ENCODE data around the gene EFCAB12.

The EFCAB12 gene

GRCh38 chr3:129442947-129443346, 14.5 kb upstream of the EFCAB12 start:
- DNase-seq (ENCODE audit: low spot score): no peak

DNA sequence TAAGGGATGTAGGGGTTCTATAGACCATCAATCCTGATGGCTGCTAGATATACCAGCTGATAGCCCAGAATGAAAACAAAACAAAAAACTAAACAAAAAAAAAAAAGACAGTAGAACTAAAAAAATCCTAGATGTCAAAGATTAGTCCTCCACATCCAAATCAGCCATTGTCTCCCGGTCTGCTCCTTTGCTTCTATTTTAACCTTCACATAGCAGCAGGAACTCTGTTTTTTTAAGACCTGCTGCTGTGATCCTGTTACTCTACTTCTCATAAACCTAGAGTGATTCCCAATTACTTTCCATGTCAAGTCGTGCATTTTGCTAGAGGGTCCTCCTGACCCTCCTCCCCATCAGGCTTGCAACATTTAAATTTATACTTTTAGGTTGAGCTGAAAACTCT, 14.1 kb upstream of the EFCAB12 start:
- DNase-seq (ENCODE audit: low spot score): no peak

DNA sequence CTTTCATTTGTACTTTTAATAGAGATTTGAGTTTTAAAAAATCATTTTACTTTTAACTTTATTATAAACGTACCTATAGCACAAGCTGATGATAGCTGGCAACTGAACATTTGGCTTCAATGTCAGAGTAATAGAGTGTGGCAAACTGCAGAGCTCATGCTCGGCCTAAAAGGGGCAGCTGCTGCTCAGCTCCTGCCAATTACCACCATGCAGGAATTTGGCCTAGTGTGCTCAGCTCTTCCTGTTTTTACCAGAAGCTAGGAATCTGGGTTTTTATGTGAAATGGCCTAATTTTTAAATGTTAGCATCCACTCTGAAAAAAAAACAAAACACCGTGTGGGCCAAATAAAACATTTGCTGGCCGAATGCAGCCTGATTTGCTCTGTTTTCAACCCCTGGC, 13.3 kb upstream of the EFCAB12 start:
- peak; percentile 71 for DNase-seq (ENCODE audit: low spot score)

DNA sequence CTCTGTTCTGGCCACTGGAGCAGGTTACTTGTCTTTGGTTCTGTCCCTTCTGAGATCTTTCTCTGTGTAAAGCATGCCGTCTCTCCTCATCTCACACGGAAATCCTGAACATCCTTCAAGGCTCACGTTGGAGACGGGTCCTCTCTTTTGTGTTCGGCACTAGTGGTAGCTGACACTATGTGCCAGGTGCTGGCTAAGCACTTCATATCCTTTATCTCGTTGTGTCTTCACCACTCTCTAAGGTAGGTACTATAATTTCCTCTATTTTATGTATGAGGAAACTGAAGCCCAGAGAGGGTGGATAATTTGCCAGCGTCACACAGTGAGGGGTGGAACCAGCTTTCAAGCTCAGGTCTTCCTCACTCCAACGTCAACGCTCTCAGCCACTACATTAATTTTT, 12.8 kb upstream of the EFCAB12 start:
- no peak for DNase-seq (ENCODE audit: low spot score)

DNA sequence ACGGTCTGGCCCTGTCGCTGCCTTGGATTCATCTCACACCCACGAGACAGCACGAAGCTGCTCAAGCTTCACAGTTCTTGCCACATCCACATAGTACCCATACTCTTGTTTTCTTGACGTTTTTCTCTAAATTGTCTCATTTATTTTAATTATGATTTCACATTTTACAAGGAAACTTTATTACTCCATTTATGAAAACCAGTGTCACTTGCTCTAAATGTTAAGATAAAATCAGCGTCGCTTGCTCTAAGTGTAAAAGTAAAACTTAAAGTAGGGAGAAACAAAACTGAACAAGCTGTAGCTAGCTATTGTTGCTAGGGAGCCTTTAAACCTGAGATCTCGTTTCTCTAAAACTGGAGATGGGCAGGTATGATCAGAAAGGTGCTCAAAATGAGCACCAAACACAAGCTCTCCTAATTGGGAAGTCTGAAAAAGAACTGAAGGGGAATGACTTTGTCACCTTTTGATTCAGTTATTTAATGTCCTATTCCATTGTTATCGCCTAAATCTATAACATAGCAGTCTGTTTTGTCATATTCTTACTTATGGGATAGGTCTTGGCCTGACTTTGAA, 12.3 kb upstream of the EFCAB12 start:
- DNase-seq (ENCODE audit: low spot score): no peak

DNA sequence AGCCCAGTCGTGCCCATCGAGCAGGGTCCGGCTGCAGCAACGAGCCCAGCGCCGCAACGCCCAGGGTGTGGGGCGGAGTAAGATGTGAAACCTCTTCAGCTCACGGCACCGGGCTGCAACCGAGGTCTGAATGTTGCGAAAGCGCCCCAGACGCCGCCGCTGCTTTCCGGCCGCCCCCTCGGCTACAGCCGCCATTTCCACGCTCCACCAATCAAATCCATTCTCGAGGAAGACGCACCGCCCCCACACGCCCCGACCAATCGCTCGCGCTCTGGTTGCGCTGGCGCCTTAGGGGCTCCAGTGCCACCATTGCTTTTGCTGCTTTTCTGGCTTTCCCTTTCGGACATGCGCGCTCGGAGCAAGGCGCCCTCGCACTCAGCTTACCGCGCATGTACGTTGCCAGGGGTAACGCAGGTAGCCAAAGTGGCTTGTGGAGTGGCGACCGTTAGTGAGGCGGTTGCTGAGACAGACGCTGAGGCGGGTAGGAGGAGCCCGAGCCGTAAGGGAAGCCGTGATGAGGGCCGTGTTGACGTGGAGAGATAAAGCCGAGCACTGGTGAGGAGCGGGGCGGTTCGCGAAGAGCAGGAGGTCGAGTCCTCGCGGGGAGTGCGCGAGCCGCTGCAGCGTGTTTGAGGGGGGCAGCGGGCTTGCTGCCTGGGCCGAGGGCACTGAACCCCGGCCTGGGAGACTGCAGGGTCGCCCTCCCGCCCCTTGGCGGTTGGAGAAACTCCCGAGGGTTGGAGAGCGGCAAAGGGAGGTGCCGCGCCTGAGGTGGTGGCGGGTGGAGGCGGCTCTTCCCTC, 11.6 kb upstream of the EFCAB12 start, which contains the start of the genes IFT122 and MBD4:
TSS of gene IFT122 (plus strand) at position 408 of the 801 bp plus-strand sequence. CDS start at position 515, 107 bp downstream.
TSS of gene MBD4 (minus strand) at position 132 of the 801 bp plus-strand sequence. CDS start at position 17, 115 bp downstream.
- peak; percentile 99 for DNase-seq (ENCODE audit: low spot score)

- peak; percentile 38 for DNase-seq (ENCODE audit: low spot score)
Observed at GRCh38 chr3:129439226-129439816, 10.9 kb upstream of the EFCAB12 start.

DNA sequence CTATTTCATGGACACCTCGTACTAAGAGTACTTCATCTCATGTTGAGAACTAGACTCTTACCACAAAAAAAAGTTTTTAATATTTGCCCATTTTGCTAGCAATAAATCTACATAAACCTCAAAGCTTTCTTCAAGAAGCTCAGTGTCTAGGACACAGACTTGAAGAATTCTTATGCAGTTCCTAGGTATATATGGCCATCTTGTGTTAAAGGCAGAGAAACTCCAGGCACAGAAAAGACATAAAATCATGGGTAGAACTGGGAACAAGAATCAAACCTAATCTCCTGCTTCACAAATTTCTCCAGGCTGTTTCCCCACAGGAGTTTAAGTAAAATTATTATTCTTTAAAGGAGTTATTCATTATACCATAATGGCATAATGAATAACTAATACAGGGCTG, 6.9 kb upstream of the EFCAB12 start:
- DNase-seq (ENCODE audit: low spot score): no peak

- no peak for DNase-seq (ENCODE audit: low spot score)
Observed at GRCh38 chr3:129434140-129434539, 5.7 kb upstream of the EFCAB12 start.

GRCh38 chr3:129433565-129433964, 5.1 kb upstream of the EFCAB12 start:
- DNase-seq (ENCODE audit: low spot score): no peak

- DNase-seq (ENCODE audit: low spot score): no peak
Observed at GRCh38 chr3:129432671-129433070, 4.2 kb upstream of the EFCAB12 start.

GRCh38 chr3:129432036-129432435, 3.6 kb upstream of the EFCAB12 start:
- DNase-seq (ENCODE audit: low spot score): no peak

GRCh38 chr3:129429602-129430001, 1.2 kb upstream of the EFCAB12 start:
- no peak for DNase-seq (ENCODE audit: low spot score)

- DNase-seq (ENCODE audit: low spot score): no peak
Observed at GRCh38 chr3:129429080-129429451, 630 bp upstream of the EFCAB12 start.

GRCh38 chr3:129428007-129428375, 445 bp downstream of the EFCAB12 start:
- DNase-seq (ENCODE audit: low spot score): no peak

DNA sequence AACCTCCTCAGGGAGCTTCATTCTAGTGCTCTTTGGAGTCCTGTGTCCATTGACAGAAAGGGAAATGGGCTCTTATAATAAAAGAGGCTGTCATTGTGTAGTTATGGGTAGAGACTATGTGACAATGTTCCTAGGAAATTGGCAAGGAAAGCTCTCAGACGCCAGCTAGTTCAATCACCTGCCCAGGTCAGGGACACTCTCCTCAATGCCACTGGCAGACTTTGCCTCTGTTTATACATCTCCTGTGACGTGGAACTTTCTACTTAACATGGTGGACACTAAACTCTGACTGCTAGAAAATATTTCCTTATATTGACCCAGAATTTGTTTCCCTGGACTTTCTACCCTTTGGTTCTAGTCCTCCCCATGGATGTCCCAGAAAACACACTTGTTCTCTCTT, 2.8 kb downstream of the EFCAB12 start:
- DNase-seq (ENCODE audit: low spot score): no peak

- no peak for DNase-seq (ENCODE audit: low spot score)
Observed at GRCh38 chr3:129425213-129425612, 3.2 kb downstream of the EFCAB12 start.

GRCh38 chr3:129424185-129424841, 4.1 kb downstream of the EFCAB12 start:
- DNase-seq (ENCODE audit: low spot score): no peak

- DNase-seq (ENCODE audit: low spot score): no peak
Observed at GRCh38 chr3:129422897-129423296, 5.5 kb downstream of the EFCAB12 start.

DNA sequence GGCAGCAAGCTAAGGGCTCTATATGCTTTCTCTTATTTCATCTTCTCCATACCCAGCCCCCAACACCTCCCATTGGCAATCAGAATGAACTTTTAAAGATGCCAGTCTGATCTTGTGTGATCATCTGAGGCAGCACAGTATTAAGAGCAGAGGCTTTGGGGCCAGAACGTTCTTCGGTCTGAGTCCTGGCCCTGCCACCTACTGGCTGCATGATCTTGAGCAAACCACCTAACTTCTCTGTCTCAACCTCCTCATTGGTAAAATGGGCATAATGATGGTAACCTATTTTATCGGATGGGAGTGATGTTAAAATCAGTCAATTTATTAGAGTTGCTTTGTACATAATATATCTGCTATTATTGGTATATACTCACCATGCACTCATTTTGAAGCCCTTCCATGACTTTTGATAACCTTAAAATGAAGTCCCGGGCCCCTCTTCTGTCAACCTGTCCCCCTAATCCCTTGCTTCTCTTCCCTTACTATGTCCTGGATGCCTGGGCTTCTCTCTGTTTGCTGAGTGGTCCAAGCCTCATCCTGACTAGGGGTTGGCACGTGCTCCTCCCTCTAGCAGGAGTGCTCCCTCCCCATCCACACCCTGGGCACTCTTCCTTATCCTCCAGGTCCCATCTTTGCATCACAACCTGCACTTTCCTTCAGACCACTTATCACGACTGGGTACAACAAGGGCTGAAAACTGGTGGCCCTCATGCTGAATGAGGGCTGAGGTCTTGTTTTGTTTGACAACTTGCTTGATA, 6.3 kb downstream of the EFCAB12 start:
- no peak for DNase-seq (ENCODE audit: low spot score)

DNA sequence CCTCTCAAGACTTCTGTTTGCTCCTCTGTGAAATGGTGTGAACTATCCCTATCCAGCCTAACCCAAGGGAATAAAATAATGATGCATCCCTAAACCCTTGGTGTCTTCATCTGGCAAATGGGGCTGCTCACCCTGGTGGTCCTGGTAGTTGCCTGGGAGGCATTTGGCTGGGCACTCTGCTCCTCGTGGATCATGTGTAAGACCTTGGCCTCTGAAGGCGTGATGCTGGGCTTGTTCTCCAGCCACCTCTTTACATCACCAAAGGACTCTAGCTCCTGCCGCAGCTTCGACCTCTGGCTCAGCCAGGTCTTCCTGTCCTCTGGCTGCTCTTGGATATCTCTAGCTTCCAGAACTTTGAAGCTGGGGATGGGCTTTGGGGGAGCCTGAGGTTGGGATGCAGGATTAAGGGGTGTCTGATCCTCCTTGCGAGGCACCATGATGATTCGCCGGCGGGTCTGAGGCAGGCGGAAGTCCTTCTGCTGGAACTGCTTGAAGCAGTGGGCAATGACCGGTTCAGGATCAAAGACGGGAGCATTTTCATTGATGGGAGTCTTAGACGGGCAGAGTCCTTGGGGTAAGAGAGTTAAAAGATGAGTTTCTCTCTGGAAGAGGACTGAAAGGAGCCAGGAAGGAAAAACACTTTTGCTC, 7.1 kb downstream of the EFCAB12 start:
- no peak for DNase-seq (ENCODE audit: low spot score)

DNA sequence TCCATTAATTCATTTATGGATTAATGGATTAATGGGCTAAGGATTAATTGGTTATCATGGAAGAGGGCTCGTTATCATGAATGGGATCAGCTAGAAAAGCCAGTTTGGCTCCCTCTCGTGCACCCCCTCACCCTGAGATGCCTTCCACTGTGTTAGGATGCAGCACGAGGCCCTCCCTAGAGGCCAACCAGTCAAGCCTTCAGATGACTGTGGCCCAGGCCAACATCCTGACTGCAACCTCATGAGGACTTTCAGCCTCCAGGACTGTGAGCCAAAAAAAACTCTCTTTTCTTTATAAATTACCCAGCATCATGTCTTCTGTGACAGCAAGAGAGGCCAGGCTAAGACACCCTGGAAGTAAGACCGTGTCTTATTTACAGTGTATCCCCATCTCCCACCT, 9.0 kb downstream of the EFCAB12 start:
- no peak for DNase-seq (ENCODE audit: low spot score)

All from GM03348 (cell line).